Spleen (tissue), 7 donors: ENCODE measurements around the gene SUCO.

Source experiments
- CTCF ChIP-seq, 11 experiments: fragments of 200-600 bp in 7 of 11; fragments of 450-650 bp in 4 of 11; sonication (generic) in 4 of 11; IDR thresholded peaks in 8 of 11; conservative IDR thresholded peaks in 3 of 11; 1 replicate in 7 of 11; 2 replicates in 4 of 11; pipeline versions ENCODE4 v1.4.0 to v1.8.0; 2016 to 2021; ENCODE audit warnings: antibody characterized with exemption in 11 of 11, inconsistent platforms in 4 of 11, mild to moderate bottlenecking in 1 of 11
- POLR2A ChIP-seq, 3 donors: fragments of 450-650 bp; IDR thresholded peaks; one replicate each; pipeline ENCODE4 v1.5.1; 2017; ENCODE audit warnings: antibody characterized with exemption in 3 of 3, mild to moderate bottlenecking in 1 of 3
- POLR2AphosphoS5 ChIP-seq, 3 donors: sonication (generic); formaldehyde crosslinking; IDR thresholded peaks; one replicate each; pipeline ENCODE4 v1.5.1; 2017; ENCODE audit warnings: antibody characterized with exemption in 3 of 3
- donor health status: DM: no; HTN: no; CAD: no; lungs with moderate emphysema.
- donor health status: DM: no; HTN: no; CAD: no.
- donor health status: DM: no; HTN: no; CAD: no.

GRCh38 chr1:172530000-172530399 lies 3.0 kb upstream of the SUCO start:
- TF ChIP-seq CTCF (IDR thresholded peaks at IDR 0.05 in 8 of 11, conservative IDR thresholded peaks at IDR 0.05 in 3 of 11) (no peak), POLR2A (IDR thresholded peaks at IDR 0.05) (no peak), POLR2AphosphoS5 (IDR thresholded peaks at IDR 0.05) (no peak)
